ENCODE measurements around the gene CER1. TPM values are rescaled to one million over a fixed set of nuclear protein-coding genes. Genes with fewer than 3 reads are reported as not detected.

Gene CER1
- total RNA-seq, 4 donors from 2014 or later, result 1.5 TPM; not detected in 3

DNA sequence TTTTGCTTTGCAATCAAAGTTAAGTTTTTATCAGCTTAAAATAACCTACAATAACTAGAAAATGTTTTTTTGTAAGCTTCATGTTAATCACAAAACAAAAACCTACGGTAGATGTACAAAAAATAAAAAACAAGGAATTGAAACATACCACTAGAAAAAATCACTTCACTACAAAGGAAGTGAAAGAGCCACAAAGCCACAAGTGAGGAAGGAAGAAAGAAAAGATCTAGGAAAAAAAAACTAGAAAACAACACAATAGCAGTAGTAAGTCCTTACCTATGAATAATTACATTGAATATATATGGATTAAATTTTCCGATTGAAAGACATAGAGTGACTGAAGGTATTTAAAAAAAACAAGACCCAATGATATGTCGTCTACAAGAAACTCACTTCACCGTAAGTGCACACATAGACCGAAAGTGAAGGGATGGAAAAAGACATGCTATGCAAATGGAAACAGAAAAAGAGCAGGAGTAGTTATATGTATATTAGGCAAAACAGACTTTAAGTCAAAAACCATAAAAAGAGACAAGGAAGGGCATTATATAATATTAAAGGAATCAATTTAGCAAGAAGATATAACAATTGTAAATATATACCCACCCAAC, 15.9 kb downstream of the CER1 start:
- Histone ChIP-seq H3K27me3 (no peaks in the 10 kb centered on the region), H3K4me1 (no peaks in the 10 kb centered on the region), H3K4me3 (no peak overlapping the region), H3K36me3 (no peaks in the 10 kb centered on the region), H3K27ac (no peak overlapping the region), H3K9me3 (peaks cover 0 to 49% (median 6%) of the 10 kb centered on the region in 4 donors)
- WGBS, 2 donors, result 92 to 94% methylated on average over 5 of the region's 5 CpGs
- DNase-seq (ENCODE audit: low spot score in 2 of 2), result no peak
- TF ChIP-seq CTCF (IDR thresholded peaks at IDR 0.05) (no peak), POLR2A (IDR thresholded peaks at IDR 0.05) (no peak)

GRCh38 chr9:14705079-14705478, 17.5 kb downstream of the CER1 start:
- no peaks in the 10 kb centered on the region for H3K36me3 ChIP-seq
- TF ChIP-seq EP300 (IDR thresholded peaks at IDR 0.05) (no peak), CTCF (IDR thresholded peaks at IDR 0.05) (no peak), POLR2A (IDR thresholded peaks at IDR 0.05) (no peak)
- H3K27ac ChIP-seq, result no peak overlapping the region
- DNase-seq (ENCODE audit: low spot score in 2 of 2), result no peak
- peaks cover 0 to 43% (median 6%) of the 10 kb centered on the region in 4 donors for H3K9me3 ChIP-seq
- no peaks in the 10 kb centered on the region for H3K27me3 ChIP-seq
- no peak overlapping the region for H3K4me3 ChIP-seq
- no peaks in the 10 kb centered on the region for H3K4me1 ChIP-seq

DNA sequence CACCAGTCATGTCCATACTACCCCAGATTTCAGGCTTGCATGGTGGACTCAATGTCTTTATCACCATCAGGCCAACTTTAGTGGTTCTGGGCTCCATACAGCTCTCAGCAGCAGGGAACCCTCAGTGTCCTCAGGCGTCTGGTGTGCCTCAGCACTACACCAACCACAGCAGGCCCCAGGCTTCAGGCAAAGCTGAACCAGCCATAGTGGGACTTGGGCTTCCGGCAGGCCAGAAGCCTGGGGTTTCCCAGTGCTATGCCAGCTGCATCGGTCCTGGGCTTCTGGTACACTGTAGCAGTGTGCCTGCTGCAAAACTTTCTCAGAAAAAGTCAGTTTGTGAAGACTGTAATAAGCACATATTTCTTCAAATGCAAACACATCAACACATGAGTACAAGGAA, 18.3 kb downstream of the CER1 start:
- H3K4me3 ChIP-seq, result no peak overlapping the region

GRCh38 chr9:14702200-14702720, 20.3 kb downstream of the CER1 start:
- no peak overlapping the region for H3K27ac ChIP-seq
- no peak for DNase-seq (ENCODE audit: low spot score in 2 of 2)
- H3K36me3 ChIP-seq, result no peaks in the 10 kb centered on the region
- H3K4me1 ChIP-seq, result no peaks in the 10 kb centered on the region
- WGBS, 2 donors, result 44 to 45% methylated on average over 4 of the region's 4 CpGs
- no peak overlapping the region for H3K4me3 ChIP-seq
- H3K27me3 ChIP-seq, result no peaks in the 10 kb centered on the region
- peaks cover 0 to 32% (median 6%) of the 10 kb centered on the region in 4 donors for H3K9me3 ChIP-seq
- TF ChIP-seq EP300 (IDR thresholded peaks at IDR 0.05) (no peak), CTCF (IDR thresholded peaks at IDR 0.05) (no peak), POLR2A (IDR thresholded peaks at IDR 0.05) (no peak)

More for the DNA sequence above, 18.3 kb downstream of the CER1 start:
- Histone ChIP-seq H3K4me1 (no peaks in the 10 kb centered on the region), H3K9me3 (peaks cover 0 to 41% (median 6%) of the 10 kb centered on the region in 4 donors), H3K27me3 (no peaks in the 10 kb centered on the region), H3K36me3 (no peaks in the 10 kb centered on the region), H3K27ac (no peak overlapping the region)
- WGBS, 2 donors, result 94 to 100% methylated on average over 3 of the region's 3 CpGs
- no peak for DNase-seq (ENCODE audit: low spot score in 2 of 2)
- TF ChIP-seq CTCF (IDR thresholded peaks at IDR 0.05), result no peak
- TF ChIP-seq POLR2A (IDR thresholded peaks at IDR 0.05), result no peak
- no peak for TF ChIP-seq EP300 (IDR thresholded peaks at IDR 0.05)

GRCh38 chr9:14693251-14693861, 29.2 kb downstream of the CER1 start, which contains the start of gene ZDHHC21:
ZDHHC21 (minus strand) TSS chr9:14693432; CDS start chr9:14674340, 19,092 bp downstream.
- TF ChIP-seq CTCF (IDR thresholded peaks at IDR 0.05), result no peak
- peak in 1 of 2 donors; percentile 31 for TF ChIP-seq EP300 (IDR thresholded peaks at IDR 0.05)
- WGBS, 2 donors, result 3% methylated on average over 16 to 45 of the region's 50 CpGs
- peak within 1 kb of the TSS; percentile 59 to 92 (median 80) for H3K4me3 ChIP-seq
- H3K4me1 ChIP-seq, result peaks cover 0 to 27% (median 13%) of the 10 kb centered on the region in 4 donors
- H3K9me3 ChIP-seq, result no peaks in the 10 kb centered on the region
- no peaks in the 10 kb centered on the region for H3K27me3 ChIP-seq
- peaks cover 0 to 17% (median 0%) of the 10 kb centered on the region in 3 donors for H3K36me3 ChIP-seq
- H3K27ac ChIP-seq, result peak within 1 kb of the TSS in 3 of 4 donors; percentile 50 to 78 (median 78)
- DNase-seq (ENCODE audit: low spot score in 2 of 2), result peak; percentile 28 to 32

All from tibial nerve (tissue), 4 donors.